Keratinocyte (primary cell): ENCODE results near the gene TRAF3. TPM values are rescaled to one million over a fixed set of nuclear protein-coding genes. Genes with fewer than 3 reads are reported as not detected.

Experiments used
- DNase-seq: peaks from one replicate; pipeline ENCODE4 v3.0.0-alpha.2; 2011; ENCODE audit warnings: low read depth, missing footprints, low spot score
- FAIRE-seq: peaks from 2 replicates; lab custom pipeline; 2011; peaks lifted over from hg19 to GRCh38; lab: Jason Lieb, UNC
- H2AFZ ChIP-seq: 2 replicates; pipeline ENCODE4 v1.6.0; 2012; ENCODE audit warnings: low read length, control low read depth, inconsistent platforms; ENCODE audit not compliant: control insufficient read depth
- H3K27ac ChIP-seq: 2 replicates; pipeline ENCODE4 v1.5.1; 2011; ENCODE audit warnings: low read length; ENCODE audit not compliant: control insufficient read depth, insufficient read depth
- H3K27me3 ChIP-seq: 3 replicates; pipeline ENCODE4 v1.6.0; 2011; ENCODE audit warnings: low read length; ENCODE audit not compliant: control insufficient read depth, insufficient read depth; ENCODE audit errors: extremely low read depth
- H3K36me3 ChIP-seq, 2 experiments: 2 replicates in 1 of 2; 3 replicates in 1 of 2; pipeline ENCODE4 v1.5.1; 2011; ENCODE audit warnings: low read length in 2 of 2, mild to moderate bottlenecking in 1 of 2; ENCODE audit not compliant: control insufficient read depth in 2 of 2, insufficient read depth in 2 of 2; ENCODE audit errors: extremely low read depth in 1 of 2
- H3K4me1 ChIP-seq: 3 replicates; pipeline ENCODE4 v1.5.1; 2011; ENCODE audit warnings: low read length; ENCODE audit not compliant: control insufficient read depth, insufficient read depth; ENCODE audit errors: extremely low read depth
- H3K4me2 ChIP-seq: 3 replicates; pipeline ENCODE4 v1.6.0; 2011; ENCODE audit warnings: low read depth, low read length; ENCODE audit not compliant: control insufficient read depth, insufficient read depth; ENCODE audit errors: extremely low read depth
- H3K4me3 ChIP-seq, 3 experiments: fragments of 200-600 bp in 1 of 3; sonication (generic) in 1 of 3; 2 replicates in 2 of 3; 3 replicates in 1 of 3; pipeline ENCODE4 v1.5.1; 2011 to 2016; ENCODE audit warnings: low read length in 3 of 3, mild to moderate bottlenecking in 3 of 3, control low read depth in 2 of 3, inconsistent platforms in 1 of 3, low read depth in 1 of 3, mixed read lengths in 1 of 3, mixed run types in 1 of 3, moderate library complexity in 1 of 3; ENCODE audit not compliant: control insufficient read depth in 2 of 3, insufficient read depth in 2 of 3; ENCODE audit errors: extremely low read depth in 1 of 3
- H3K79me2 ChIP-seq: 2 replicates; pipeline ENCODE4 v1.6.0; 2012; ENCODE audit warnings: low read length; ENCODE audit not compliant: control insufficient read depth, insufficient read depth
- H3K9ac ChIP-seq: 3 replicates; pipeline ENCODE4 v1.6.0; 2011; ENCODE audit warnings: low read length; ENCODE audit not compliant: control insufficient read depth, insufficient read depth; ENCODE audit errors: extremely low read depth
- H3K9me1 ChIP-seq: 3 replicates; pipeline ENCODE4 v1.6.0; 2011; ENCODE audit warnings: low read length; ENCODE audit not compliant: control insufficient read depth, insufficient read depth; ENCODE audit errors: extremely low read depth
- H3K9me3 ChIP-seq: 2 replicates; pipeline ENCODE4 v1.5.1; 2012; ENCODE audit warnings: low read depth, low read length; ENCODE audit not compliant: control insufficient read depth
- H4K20me1 ChIP-seq: 3 replicates; pipeline ENCODE4 v1.6.0; 2011; ENCODE audit warnings: low read length; ENCODE audit not compliant: control insufficient read depth, insufficient read depth; ENCODE audit errors: extremely low read depth
- EZH2 ChIP-seq: IDR thresholded peaks from one replicate; pipeline ENCODE4 v1.6.1; 2012; ENCODE audit warnings: inconsistent platforms, mild to moderate bottlenecking, low read length, moderate library complexity
- dilution Hi-C: fragments of 300-500 bp; cut with MboI; formaldehyde crosslinking; loops from one replicate; pipeline ENCODE4 v1.7.0; 2020; ENCODE audit warnings: low sequenced_read_pairs; ENCODE audit not compliant: extremely low pct_ligation_motif_present
- polyA plus RNA-seq, 5 experiments: library from polyadenylated mRNA; depleted of rRNA in 3 of 5; stranded (reverse) in 3 of 5; stranded (forward) in 1 of 5; unstranded in 1 of 5; fragments of >200 nt; gene quantifications; 1 replicate in 1 of 5; 2 replicates in 3 of 5; 3 replicates in 1 of 5; pipeline versions ENCODE4 v1.2.1 to v1.2.3, GENCODE V29; 2011 to 2012; ENCODE audit warnings: missing spikeins in 2 of 5, low read depth in 1 of 5, low replicate concordance in 1 of 5
- TF ChIP-seq, protein P1 (sequence below), 3 experiments: IDR thresholded peaks in 1 of 3; conservative IDR thresholded peaks in 1 of 3; optimal IDR thresholded peaks in 1 of 3; 2 replicates in 2 of 3; 3 replicates in 1 of 3; pipeline versions ENCODE3 to v1.5.1; 2011; ENCODE audit warnings: low read length in 3 of 3, mild to moderate bottlenecking in 3 of 3, moderate library complexity in 2 of 3, control low read depth in 1 of 3, inconsistent platforms in 1 of 3; ENCODE audit not compliant: insufficient read depth in 2 of 3; ENCODE audit errors: extremely low read depth in 1 of 3

The TRAF3 gene
- polyA plus RNA-seq, 1 donor (not counting 4 experiments of a cell fraction or from before 2014, with no cell fraction given), result 12.5 TPM

DNA sequence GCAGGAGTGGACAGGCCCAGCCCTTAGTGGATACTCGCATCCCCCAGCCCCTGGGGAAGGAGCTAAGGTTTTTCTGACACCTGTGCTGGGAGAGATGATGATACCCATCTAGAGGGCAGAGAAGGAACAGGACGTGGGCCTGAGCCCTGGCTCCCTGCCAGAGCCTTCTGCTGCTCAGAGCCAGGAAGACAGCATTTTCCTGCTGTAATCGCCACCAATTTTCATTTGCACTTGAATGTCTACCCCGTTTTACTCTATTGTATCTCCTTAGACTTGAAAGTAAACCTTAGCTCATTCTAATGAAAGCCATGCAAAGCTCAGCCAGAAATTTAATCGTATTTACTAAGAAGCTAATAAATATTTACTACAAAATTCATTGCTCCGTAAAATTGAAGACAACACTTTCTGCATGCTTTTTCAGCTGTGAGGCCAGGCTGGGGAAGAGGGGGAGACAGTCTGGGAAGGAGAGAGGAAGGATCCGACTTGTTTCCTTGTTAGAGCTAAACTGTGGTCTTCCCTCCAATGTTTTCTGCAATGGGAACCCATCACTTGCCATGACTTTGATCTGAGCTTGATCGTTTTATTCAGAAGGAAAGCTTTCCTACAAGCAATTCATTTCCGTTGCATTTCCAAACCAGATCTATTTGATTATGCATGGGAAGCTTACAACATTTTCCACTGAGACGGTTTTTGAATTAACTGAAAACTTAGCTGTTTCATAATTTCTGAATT, 17.6 kb upstream of the TRAF3 start:
- no peaks in the 10 kb centered on the region for H3K4me1 ChIP-seq
- H3K9me1 ChIP-seq, result no peaks in the 10 kb centered on the region
- H3K27me3 ChIP-seq, result peaks cover 12% of the 10 kb centered on the region
- no peaks in the 10 kb centered on the region for H3K9me3 ChIP-seq
- dilution Hi-C loops, result no loop called here
- H4K20me1 ChIP-seq, result no peaks in the 10 kb centered on the region
- no peak overlapping the region for H3K9ac ChIP-seq
- DNase-seq, result no peak
- FAIRE-seq, result no peak
- no peak overlapping the region for H2AFZ ChIP-seq
- H3K36me3 ChIP-seq, result no peaks in the 10 kb centered on the region
- no peak overlapping the region for H3K4me3 ChIP-seq
- H3K4me2 ChIP-seq, result no peak overlapping the region
- H3K27ac ChIP-seq, result no peak overlapping the region
- TF ChIP-seq, protein P1, sequence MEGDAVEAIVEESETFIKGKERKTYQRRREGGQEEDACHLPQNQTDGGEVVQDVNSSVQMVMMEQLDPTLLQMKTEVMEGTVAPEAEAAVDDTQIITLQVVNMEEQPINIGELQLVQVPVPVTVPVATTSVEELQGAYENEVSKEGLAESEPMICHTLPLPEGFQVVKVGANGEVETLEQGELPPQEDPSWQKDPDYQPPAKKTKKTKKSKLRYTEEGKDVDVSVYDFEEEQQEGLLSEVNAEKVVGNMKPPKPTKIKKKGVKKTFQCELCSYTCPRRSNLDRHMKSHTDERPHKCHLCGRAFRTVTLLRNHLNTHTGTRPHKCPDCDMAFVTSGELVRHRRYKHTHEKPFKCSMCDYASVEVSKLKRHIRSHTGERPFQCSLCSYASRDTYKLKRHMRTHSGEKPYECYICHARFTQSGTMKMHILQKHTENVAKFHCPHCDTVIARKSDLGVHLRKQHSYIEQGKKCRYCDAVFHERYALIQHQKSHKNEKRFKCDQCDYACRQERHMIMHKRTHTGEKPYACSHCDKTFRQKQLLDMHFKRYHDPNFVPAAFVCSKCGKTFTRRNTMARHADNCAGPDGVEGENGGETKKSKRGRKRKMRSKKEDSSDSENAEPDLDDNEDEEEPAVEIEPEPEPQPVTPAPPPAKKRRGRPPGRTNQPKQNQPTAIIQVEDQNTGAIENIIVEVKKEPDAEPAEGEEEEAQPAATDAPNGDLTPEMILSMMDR (optimal IDR thresholded peaks at IDR 0.05 in 1 of 3, IDR thresholded peaks at IDR 0.05 in 1 of 3, conservative IDR thresholded peaks at IDR 0.05 in 1 of 3; ENCODE audit: extremely low read depth in 1 of 3, insufficient read depth in 2 of 3, low read length in 3 of 3), result no peak
- TF ChIP-seq EZH2, result no peak
- no peaks in the 10 kb centered on the region for H3K79me2 ChIP-seq

DNA sequence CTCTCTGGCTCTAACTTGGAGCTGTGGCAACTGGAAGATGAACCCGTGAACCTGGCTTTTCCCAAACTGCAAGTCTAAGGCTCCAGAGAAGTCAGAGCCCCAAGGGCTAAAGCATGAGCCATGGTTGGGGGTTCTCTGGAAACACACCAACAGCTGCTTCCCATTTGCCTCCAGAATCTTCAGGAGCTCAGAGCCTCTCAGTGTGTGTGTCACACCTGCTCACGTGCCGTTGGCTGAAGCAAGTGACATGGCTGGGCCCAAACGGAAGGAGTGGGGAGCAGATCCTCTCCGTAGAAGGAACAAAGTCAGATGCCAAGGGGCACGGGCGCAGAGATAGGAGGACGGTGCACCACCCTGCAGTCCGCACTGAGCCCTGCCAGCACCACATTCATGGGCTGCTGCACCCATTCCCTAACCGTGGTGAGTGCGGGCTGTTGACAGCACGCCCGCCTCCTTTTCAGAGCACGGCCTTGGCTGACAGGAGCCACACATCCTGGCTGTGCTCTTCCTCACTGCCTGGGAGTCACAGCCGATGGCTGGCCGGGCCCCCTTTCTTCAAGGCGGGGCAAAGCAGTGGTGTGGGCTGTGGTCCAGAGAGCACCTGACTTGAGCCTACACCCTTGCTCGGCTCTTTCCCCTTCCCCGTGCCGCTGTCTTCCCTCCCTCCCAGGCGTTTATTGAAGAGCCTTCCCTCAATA, 16.6 kb upstream of the TRAF3 start:
- Histone ChIP-seq H3K9ac (no peak overlapping the region), H3K4me2 (peak overlapping the region; percentile 6), H3K9me1 (no peaks in the 10 kb centered on the region), H3K9me3 (no peaks in the 10 kb centered on the region), H3K4me3 (no peak overlapping the region), H3K36me3 (no peaks in the 10 kb centered on the region), H3K79me2 (no peaks in the 10 kb centered on the region), H3K4me1 (no peaks in the 10 kb centered on the region), H2AFZ (no peak overlapping the region), H3K27ac (no peak overlapping the region), H3K27me3 (peaks cover 12% of the 10 kb centered on the region), H4K20me1 (no peaks in the 10 kb centered on the region)
- no peak for FAIRE-seq
- dilution Hi-C loops, result no loop called here
- no peak for DNase-seq
- TF ChIP-seq, protein P1 (optimal IDR thresholded peaks at IDR 0.05 in 1 of 3, IDR thresholded peaks at IDR 0.05 in 1 of 3, conservative IDR thresholded peaks at IDR 0.05 in 1 of 3; ENCODE audit: extremely low read depth in 1 of 3, insufficient read depth in 2 of 3, low read length in 3 of 3), result no peak
- TF ChIP-seq EZH2, result no peak
